ENCODE measurements around the gene CRISP1. TPM values are rescaled to one million over a fixed set of nuclear protein-coding genes. Genes with fewer than 3 reads are reported as not detected.

The CRISP1 gene
- total RNA-seq, 1 donor from 2014 or later: not detected

GRCh38 chr6:49852975-49853374 is 13.4 kb downstream of the CRISP1 start:
- no peaks in the 10 kb centered on the region for H3K4me1 ChIP-seq (ENCODE audit: insufficient read depth, low read length)
- H3K9ac ChIP-seq (ENCODE audit: low read length): no peak overlapping the region
- Mint-ChIP-seq H3K9me3 (ENCODE audit: unreplicated experiment) (no peaks in the 10 kb centered on the region), H3K4me1 (ENCODE audit: low read depth, unreplicated experiment) (no peaks in the 10 kb centered on the region), H3K27ac (ENCODE audit: unreplicated experiment) (no peak overlapping the region), H3K27me3 (ENCODE audit: low read depth, unreplicated experiment) (no peaks in the 10 kb centered on the region), H3K4me3 (ENCODE audit: unreplicated experiment) (no peak overlapping the region), H3K36me3 (ENCODE audit: low read depth, unreplicated experiment) (no peaks in the 10 kb centered on the region)
- no peak overlapping the region for H3K4me3 ChIP-seq (ENCODE audit: insufficient read depth, low read depth, low read length)
- no peaks in the 10 kb centered on the region for H3K27me3 ChIP-seq (ENCODE audit: insufficient read depth, low read length)
- no peak overlapping the region for H2AFZ ChIP-seq (ENCODE audit: low read depth, low read length)
- no peaks in the 10 kb centered on the region for H3K79me2 ChIP-seq (ENCODE audit: insufficient read depth, low read length)
- TF ChIP-seq CTCF (IDR thresholded peaks at IDR 0.05; ENCODE audit: insufficient read depth, low read depth, low read length) (no peak), EZH2 (IDR thresholded peaks at IDR 0.05; ENCODE audit: insufficient read depth, low read length) (no peak)
- FAIRE-seq (no peak), DNase-seq (ENCODE audit: low read depth) (no peak)
- H3K27ac ChIP-seq (ENCODE audit: low read depth, low read length): no peak overlapping the region
- no peaks in the 10 kb centered on the region for H3K36me3 ChIP-seq (ENCODE audit: insufficient read depth, low read length)
- no peaks in the 10 kb centered on the region for H4K20me1 ChIP-seq (ENCODE audit: insufficient read depth, low read length)
- H3K9me3 ChIP-seq (ENCODE audit: insufficient read depth, low read depth, low read length): no peaks in the 10 kb centered on the region
- no peak overlapping the region for H3K4me2 ChIP-seq (ENCODE audit: low read length)

- Histone ChIP-seq H2AFZ (ENCODE audit: low read depth, low read length) (no peak overlapping the region), H3K4me1 (ENCODE audit: insufficient read depth, low read length) (no peaks in the 10 kb centered on the region), H4K20me1 (ENCODE audit: insufficient read depth, low read length) (no peaks in the 10 kb centered on the region), H3K9me3 (ENCODE audit: insufficient read depth, low read depth, low read length) (no peaks in the 10 kb centered on the region), H3K9ac (ENCODE audit: low read length) (no peak overlapping the region), H3K79me2 (ENCODE audit: insufficient read depth, low read length) (no peaks in the 10 kb centered on the region), H3K36me3 (ENCODE audit: insufficient read depth, low read length) (no peaks in the 10 kb centered on the region), H3K4me3 (ENCODE audit: insufficient read depth, low read depth, low read length) (no peak overlapping the region), H3K4me2 (ENCODE audit: low read length) (no peak overlapping the region), H3K27ac (ENCODE audit: low read depth, low read length) (no peak overlapping the region), H3K27me3 (ENCODE audit: insufficient read depth, low read length) (no peaks in the 10 kb centered on the region)
- peak; percentile 58 for FAIRE-seq
- Mint-ChIP-seq H3K4me3 (ENCODE audit: unreplicated experiment) (no peak overlapping the region), H3K9me3 (ENCODE audit: unreplicated experiment) (no peaks in the 10 kb centered on the region), H3K36me3 (ENCODE audit: low read depth, unreplicated experiment) (no peaks in the 10 kb centered on the region), H3K27ac (ENCODE audit: unreplicated experiment) (no peak overlapping the region), H3K27me3 (ENCODE audit: low read depth, unreplicated experiment) (no peaks in the 10 kb centered on the region), H3K4me1 (ENCODE audit: low read depth, unreplicated experiment) (no peaks in the 10 kb centered on the region)
- peak; percentile 25 for DNase-seq (ENCODE audit: low read depth)
- peak; percentile 50 for TF ChIP-seq CTCF (IDR thresholded peaks at IDR 0.05; ENCODE audit: insufficient read depth, low read depth, low read length)
- TF ChIP-seq EZH2 (IDR thresholded peaks at IDR 0.05; ENCODE audit: insufficient read depth, low read length): no peak
Observed at GRCh38 chr6:49849213-49849907, 17.0 kb downstream of the CRISP1 start.

DNA sequence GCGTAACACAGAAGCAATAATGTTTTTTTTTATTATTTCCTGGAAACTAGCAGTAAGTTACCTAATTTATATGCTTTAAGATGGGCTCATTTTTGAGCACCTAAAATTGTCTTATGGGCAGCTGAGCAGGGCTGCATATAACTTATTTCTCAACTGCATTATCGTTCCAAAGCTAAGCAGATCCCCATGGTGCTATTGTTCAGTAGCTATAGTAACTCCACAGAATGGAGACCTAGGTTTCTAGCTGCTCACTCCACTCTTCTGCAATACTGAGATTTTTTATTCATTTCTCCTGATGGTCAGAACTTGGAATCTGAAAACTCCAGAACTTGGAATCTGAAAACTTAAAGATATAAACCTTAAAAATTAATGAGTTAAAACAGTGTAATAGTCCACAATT is 18.7 kb downstream of the CRISP1 start:
- Mint-ChIP-seq H3K27ac (ENCODE audit: unreplicated experiment) (no peak overlapping the region), H3K4me3 (ENCODE audit: unreplicated experiment) (no peak overlapping the region), H3K36me3 (ENCODE audit: low read depth, unreplicated experiment) (no peaks in the 10 kb centered on the region), H3K27me3 (ENCODE audit: low read depth, unreplicated experiment) (no peaks in the 10 kb centered on the region), H3K4me1 (ENCODE audit: low read depth, unreplicated experiment) (no peaks in the 10 kb centered on the region), H3K9me3 (ENCODE audit: unreplicated experiment) (no peaks in the 10 kb centered on the region)
- Histone ChIP-seq H4K20me1 (ENCODE audit: insufficient read depth, low read length) (no peaks in the 10 kb centered on the region), H3K9ac (ENCODE audit: low read length) (no peak overlapping the region), H3K4me3 (ENCODE audit: insufficient read depth, low read depth, low read length) (no peak overlapping the region), H3K36me3 (ENCODE audit: insufficient read depth, low read length) (no peaks in the 10 kb centered on the region), H3K79me2 (ENCODE audit: insufficient read depth, low read length) (no peaks in the 10 kb centered on the region), H3K27me3 (ENCODE audit: insufficient read depth, low read length) (no peaks in the 10 kb centered on the region), H2AFZ (ENCODE audit: low read depth, low read length) (no peak overlapping the region), H3K27ac (ENCODE audit: low read depth, low read length) (no peak overlapping the region), H3K4me2 (ENCODE audit: low read length) (no peak overlapping the region), H3K9me3 (ENCODE audit: insufficient read depth, low read depth, low read length) (no peaks in the 10 kb centered on the region), H3K4me1 (ENCODE audit: insufficient read depth, low read length) (no peaks in the 10 kb centered on the region)
- TF ChIP-seq EZH2 (IDR thresholded peaks at IDR 0.05; ENCODE audit: insufficient read depth, low read length) (no peak), CTCF (IDR thresholded peaks at IDR 0.05; ENCODE audit: insufficient read depth, low read depth, low read length) (no peak)
- no peak for FAIRE-seq
- DNase-seq (ENCODE audit: low read depth): no peak

Measured in astrocyte (in vitro differentiated cells and primary cell).